ENCODE data around the gene SETBP1. TPM values are rescaled to one million over a fixed set of nuclear protein-coding genes. Genes with fewer than 3 reads are reported as not detected.

SETBP1 gene
- total and polyA plus RNA-seq, 2 of the 8 experiments (the other 6 are each of a cell fraction or from before 2014, with no cell fraction given): 2.0 to 6.5 TPM

DNA sequence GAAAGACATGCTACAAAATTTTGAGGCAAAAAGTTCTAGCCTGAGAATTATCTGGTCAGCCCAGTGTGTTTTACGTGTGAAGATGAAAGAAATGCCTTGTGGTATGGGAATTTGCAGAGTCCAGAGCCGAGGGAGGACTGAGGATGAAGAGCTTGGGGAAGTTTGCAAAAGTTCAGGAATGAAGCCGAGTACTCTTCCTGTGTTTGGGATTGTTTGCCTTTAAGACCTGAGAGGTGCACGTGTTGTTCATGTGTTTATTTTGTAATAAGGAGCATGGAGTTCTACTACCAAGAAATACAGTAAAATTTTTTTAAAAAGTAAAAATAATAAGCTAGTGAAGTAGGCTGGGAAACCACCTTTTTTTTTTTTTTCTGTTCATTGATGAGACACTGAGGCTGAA is 14.8 kb downstream of the SETBP1 start:
- Histone ChIP-seq H2BK120ac (replicated peaks; ENCODE audit: low read depth, low read length) (no peak overlapping the region), H3K23ac (ENCODE audit: insufficient read length) (no peak overlapping the region), H3K79me2 (ENCODE audit: control insufficient read depth in 1 of 2, insufficient read depth in 2 of 2, low read length in 2 of 2) (no peaks in the 10 kb centered on the region), H3K27me3 (replicated peaks in 1 of 4; ENCODE audit: control insufficient read depth in 3 of 4, extremely low read depth in 1 of 4, insufficient read depth in 3 of 4, low read length in 3 of 4) (no peaks in the 10 kb centered on the region), H3K4me2 (ENCODE audit: insufficient read depth in 1 of 2, low read depth in 2 of 2, low read length in 2 of 2) (no peak overlapping the region), H3K23me2 (ENCODE audit: low read depth, low read length) (no peaks in the 10 kb centered on the region), H3K4ac (replicated peaks; ENCODE audit: insufficient read length, low read depth, low read length) (no peak overlapping the region), H3K4me1 (replicated peaks in 1 of 4; ENCODE audit: control insufficient read depth in 3 of 4, insufficient read depth in 4 of 4, low read length in 3 of 4) (peaks cover 0 to 11% (median 7%) of the 10 kb centered on the region in 4 experiments; a peak in 6 of 7 replicates), H3K79me1 (ENCODE audit: low read depth, low read length) (peaks cover 4% of the 10 kb centered on the region; the same call in 1 of the 2 replicates), H3K56ac (replicated peaks; ENCODE audit: insufficient read length, low read depth, low read length) (no peak overlapping the region), H3K4me3 (ENCODE audit: extremely low read depth in 1 of 4, insufficient read depth in 2 of 4, low read depth in 3 of 4, low read length in 4 of 4) (no peak overlapping the region), H2BK15ac (ENCODE audit: low read length) (no peak overlapping the region), H2AK5ac (ENCODE audit: low read depth, low read length) (no peak overlapping the region), H3K27ac (ENCODE audit: low read depth, low read length) (no peak overlapping the region), H3K36me3 (ENCODE audit: control insufficient read depth in 2 of 4, insufficient read depth in 4 of 4, low read length in 3 of 4) (no peaks in the 10 kb centered on the region), H2BK20ac (ENCODE audit: low read length) (no peak overlapping the region), H3K14ac (ENCODE audit: insufficient read length) (no peak overlapping the region), H3K18ac (ENCODE audit: extremely low read depth, low read length) (no peak overlapping the region), H2BK5ac (ENCODE audit: low read depth, low read length) (no peak overlapping the region), H4K91ac (replicated peaks; ENCODE audit: insufficient read length, low read length) (no peak overlapping the region), H3K9ac (replicated peaks in 1 of 4; ENCODE audit: extremely low read depth in 1 of 4, low read depth in 3 of 4, low read length in 3 of 4) (no peak overlapping the region), H4K5ac (ENCODE audit: insufficient read length, low read depth, low read length) (no peak overlapping the region), H4K8ac (ENCODE audit: extremely low read depth, insufficient read depth, low read length) (no peak overlapping the region), H2AFZ (ENCODE audit: low read length) (no peak overlapping the region), H2BK12ac (ENCODE audit: low read depth, low read length) (no peak overlapping the region), H4K20me1 (replicated peaks in 1 of 2; ENCODE audit: control insufficient read depth in 1 of 2, insufficient read depth in 2 of 2, low read length in 2 of 2) (no peaks in the 10 kb centered on the region), H3K9me3 (ENCODE audit: insufficient read depth in 2 of 2, low read depth in 1 of 2, low read length in 1 of 2) (no peaks in the 10 kb centered on the region)
- WGBS, 2 experiments (ENCODE audit: extremely low coverage in 1 of 2, insufficient coverage in 1 of 2, insufficient read length in 1 of 2, insufficient replicate concordance in 2 of 2, low coverage in 1 of 2, low lambda C conversion rate in 2 of 2, missing lambda C conversion rate in 1 of 2): 89% methylated on average over 4 of the region's 4 CpGs; no CpG with 5 or more reads in 1 of the 2 experiments
- DNase-seq (ENCODE audit: low read depth in 1 of 2, low spot score in 2 of 2): no peak
- FAIRE-seq: no peak
- CTCF ChIA-PET (ENCODE audit: partially characterized antibody): interaction anchor here (0.7 to 2.5 kb wide), 3 partner anchors 13 to 205 kb away, joined by 3 to 9 read pairs (median 4); no protein-coding TSS in a partner anchor
- TF ChIP-seq TAF1 (IDR thresholded peaks at IDR 0.05; ENCODE audit: low read depth, low read length) (no peak), GTF2F1 (IDR thresholded peaks at IDR 0.05; ENCODE audit: borderline replicate concordance, low read depth, low read length) (no peak)
- POLR2A ChIA-PET (ENCODE audit: partially characterized antibody): interaction anchor here (1.3 kb wide), 1 partner anchor 8 kb away, joined by 5 read pairs; no protein-coding TSS in a partner anchor

Data from H1 (cell line).